Prostate gland (tissue), 2 donors: ENCODE measurements around the gene BLOC1S5.

Experiments
- POLR2A ChIP-seq: fragments of 450-650 bp; IDR thresholded peaks from one replicate; pipeline ENCODE4 v1.6.1; 2016; ENCODE audit warnings: antibody characterized with exemption, mild to moderate bottlenecking
- POLR2AphosphoS5 ChIP-seq: sonication (generic); formaldehyde crosslinking; IDR thresholded peaks from one replicate; pipeline ENCODE4 v1.6.1; 2017; ENCODE audit warnings: antibody characterized with exemption
- TF ChIP-seq, protein P1 (sequence below), 4 experiments: fragments of 200-600 bp in 2 of 4; fragments of 450-650 bp in 2 of 4; sonication (generic) in 2 of 4; IDR thresholded peaks; 1 replicate in 3 of 4; 2 replicates in 1 of 4; pipeline ENCODE4 v1.5.1; 2016 to 2019; ENCODE audit warnings: antibody characterized with exemption in 4 of 4, mild to moderate bottlenecking in 2 of 4, moderate library complexity in 2 of 4

GRCh38 chr6:8084586-8084985 is 20.4 kb upstream of the BLOC1S5 start:
- TF ChIP-seq POLR2A: no peak
- TF ChIP-seq, protein P1, sequence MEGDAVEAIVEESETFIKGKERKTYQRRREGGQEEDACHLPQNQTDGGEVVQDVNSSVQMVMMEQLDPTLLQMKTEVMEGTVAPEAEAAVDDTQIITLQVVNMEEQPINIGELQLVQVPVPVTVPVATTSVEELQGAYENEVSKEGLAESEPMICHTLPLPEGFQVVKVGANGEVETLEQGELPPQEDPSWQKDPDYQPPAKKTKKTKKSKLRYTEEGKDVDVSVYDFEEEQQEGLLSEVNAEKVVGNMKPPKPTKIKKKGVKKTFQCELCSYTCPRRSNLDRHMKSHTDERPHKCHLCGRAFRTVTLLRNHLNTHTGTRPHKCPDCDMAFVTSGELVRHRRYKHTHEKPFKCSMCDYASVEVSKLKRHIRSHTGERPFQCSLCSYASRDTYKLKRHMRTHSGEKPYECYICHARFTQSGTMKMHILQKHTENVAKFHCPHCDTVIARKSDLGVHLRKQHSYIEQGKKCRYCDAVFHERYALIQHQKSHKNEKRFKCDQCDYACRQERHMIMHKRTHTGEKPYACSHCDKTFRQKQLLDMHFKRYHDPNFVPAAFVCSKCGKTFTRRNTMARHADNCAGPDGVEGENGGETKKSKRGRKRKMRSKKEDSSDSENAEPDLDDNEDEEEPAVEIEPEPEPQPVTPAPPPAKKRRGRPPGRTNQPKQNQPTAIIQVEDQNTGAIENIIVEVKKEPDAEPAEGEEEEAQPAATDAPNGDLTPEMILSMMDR (IDR thresholded peaks at IDR 0.05): no peak
- no peak for TF ChIP-seq POLR2AphosphoS5
